ENCODE results near the gene KCNH6. TPM values are rescaled to one million over a fixed set of nuclear protein-coding genes. Genes with fewer than 3 reads are reported as not detected.
A peak's percentile ranks its signal among the peaks of the same experiment; 100 is the strongest.

KCNH6 gene
- total and polyA plus RNA-seq, 4 donors: 0.09 TPM; not detected in 3

DNA sequence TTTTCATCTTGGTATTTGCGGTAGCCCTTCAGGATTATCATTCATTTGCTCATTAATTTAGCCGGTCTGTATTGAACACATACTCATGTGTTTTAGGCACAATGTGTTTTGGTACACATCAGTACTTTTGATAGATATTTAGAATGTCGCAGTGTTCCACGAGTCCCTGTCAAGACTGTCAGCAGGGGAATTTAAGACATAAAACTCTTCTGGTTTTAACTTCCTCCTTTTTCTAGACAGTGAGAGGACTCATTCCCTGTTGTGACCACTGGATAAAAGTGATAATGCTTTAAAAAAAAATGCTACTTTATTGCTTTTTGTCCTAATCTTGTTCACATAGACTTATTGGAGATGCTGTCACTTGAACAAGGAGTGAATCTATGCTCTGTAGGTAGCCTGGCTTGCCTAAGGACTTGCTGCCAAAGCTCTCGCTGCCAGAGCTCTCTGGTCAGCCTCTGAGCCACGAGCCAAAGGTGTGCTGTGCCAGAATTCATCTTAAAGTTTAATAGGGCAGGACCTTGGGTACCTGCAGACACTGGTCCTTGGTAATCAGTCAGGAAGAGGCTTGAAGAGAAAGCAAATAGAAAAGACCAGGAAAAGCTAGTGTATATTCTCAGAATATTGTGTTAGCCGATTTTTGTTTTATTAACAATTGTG is 32.5 kb downstream of the KCNH6 start:
- no peaks in the 10 kb centered on the region for H3K9me3 ChIP-seq (ENCODE audit: control insufficient read depth in 4 of 4, low read length in 3 of 4)
- H3K4me1 ChIP-seq (ENCODE audit: control insufficient read depth in 4 of 4, insufficient read depth in 4 of 4, low read length in 3 of 4): peaks cover 7 to 41% (median 21%) of the 10 kb centered on the region in 4 donors

DNA sequence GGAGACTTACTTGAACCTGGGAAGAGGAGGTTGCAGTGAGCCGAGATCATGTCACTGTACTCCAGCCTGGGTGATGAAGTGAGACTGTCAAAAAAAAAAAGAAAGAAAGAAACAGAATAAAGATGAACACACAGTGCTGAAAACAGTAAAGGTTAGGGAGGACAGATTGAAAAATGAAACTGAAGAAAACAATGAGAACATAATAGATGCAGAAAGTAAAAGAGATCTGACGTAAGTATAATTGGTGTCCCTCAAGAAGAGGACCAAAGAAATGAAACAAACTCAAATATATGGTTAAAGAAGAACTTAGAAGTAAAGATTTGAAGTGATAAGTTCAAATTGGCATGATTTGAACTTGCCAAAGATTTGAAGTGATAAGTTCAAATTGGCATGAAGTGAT is 34.3 kb downstream of the KCNH6 start:
- H3K9me3 ChIP-seq (ENCODE audit: control insufficient read depth in 4 of 4, low read length in 3 of 4): no peaks in the 10 kb centered on the region
- WGBS: 99% methylated on average over 2 of the region's 2 CpGs

More for the DNA sequence above, 32.5 kb downstream of the KCNH6 start:
- H3K4me3 ChIP-seq (ENCODE audit: low read depth in 1 of 3, low read length in 3 of 3): no peak overlapping the region
- H3K36me3 ChIP-seq (ENCODE audit: control insufficient read depth in 4 of 4, insufficient read depth in 3 of 4, low read depth in 1 of 4, low read length in 3 of 4): no peaks in the 10 kb centered on the region
- H3K27ac ChIP-seq (ENCODE audit: low read depth in 1 of 2, low read length in 2 of 2): no peak overlapping the region
- 62% methylated on average over 7 of the region's 7 CpGs for WGBS
- no peak for DNase-seq (ENCODE audit: low spot score)
- H3K9ac ChIP-seq (ENCODE audit: low read depth in 1 of 2, low read length in 2 of 2): no peak overlapping the region
- TF ChIP-seq RXRA (IDR thresholded peaks at IDR 0.05): peak in 1 of 2 donors; percentile 24
- TF ChIP-seq, protein P1, sequence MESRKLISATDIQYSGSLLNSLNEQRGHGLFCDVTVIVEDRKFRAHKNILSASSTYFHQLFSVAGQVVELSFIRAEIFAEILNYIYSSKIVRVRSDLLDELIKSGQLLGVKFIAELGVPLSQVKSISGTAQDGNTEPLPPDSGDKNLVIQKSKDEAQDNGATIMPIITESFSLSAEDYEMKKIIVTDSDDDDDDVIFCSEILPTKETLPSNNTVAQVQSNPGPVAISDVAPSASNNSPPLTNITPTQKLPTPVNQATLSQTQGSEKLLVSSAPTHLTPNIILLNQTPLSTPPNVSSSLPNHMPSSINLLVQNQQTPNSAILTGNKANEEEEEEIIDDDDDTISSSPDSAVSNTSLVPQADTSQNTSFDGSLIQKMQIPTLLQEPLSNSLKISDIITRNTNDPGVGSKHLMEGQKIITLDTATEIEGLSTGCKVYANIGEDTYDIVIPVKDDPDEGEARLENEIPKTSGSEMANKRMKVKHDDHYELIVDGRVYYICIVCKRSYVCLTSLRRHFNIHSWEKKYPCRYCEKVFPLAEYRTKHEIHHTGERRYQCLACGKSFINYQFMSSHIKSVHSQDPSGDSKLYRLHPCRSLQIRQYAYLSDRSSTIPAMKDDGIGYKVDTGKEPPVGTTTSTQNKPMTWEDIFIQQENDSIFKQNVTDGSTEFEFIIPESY (IDR thresholded peaks at IDR 0.05): no peak
- TF ChIP-seq HNF4A (conservative IDR thresholded peaks at IDR 0.05): peak in 1 of 2 donors; percentile 32
- no peaks in the 10 kb centered on the region for H3K27me3 ChIP-seq (ENCODE audit: control insufficient read depth in 4 of 4, insufficient read depth in 4 of 4, low read length in 3 of 4)

More for the DNA sequence above, 34.3 kb downstream of the KCNH6 start:
- no peak overlapping the region for H3K9ac ChIP-seq (ENCODE audit: low read depth in 1 of 2, low read length in 2 of 2)
- H3K4me3 ChIP-seq (ENCODE audit: low read depth in 1 of 3, low read length in 3 of 3): no peak overlapping the region
- peaks cover 1 to 26% (median 10%) of the 10 kb centered on the region in 4 donors for H3K4me1 ChIP-seq (ENCODE audit: control insufficient read depth in 4 of 4, insufficient read depth in 4 of 4, low read length in 3 of 4)
- TF ChIP-seq FOXA2 (IDR thresholded peaks at IDR 0.05) (no peak), HNF4A (conservative IDR thresholded peaks at IDR 0.05) (no peak), HNF4G (IDR thresholded peaks at IDR 0.05) (no peak), NR2F2 (IDR thresholded peaks at IDR 0.05) (no peak), RAD21 (IDR thresholded peaks at IDR 0.05) (no peak), SP1 (IDR thresholded peaks at IDR 0.05) (no peak), JUND (IDR thresholded peaks at IDR 0.05) (no peak), EGR1 (IDR thresholded peaks at IDR 0.05; ENCODE audit: low read depth in 2 of 2) (no peak)
- TF ChIP-seq, protein P2, sequence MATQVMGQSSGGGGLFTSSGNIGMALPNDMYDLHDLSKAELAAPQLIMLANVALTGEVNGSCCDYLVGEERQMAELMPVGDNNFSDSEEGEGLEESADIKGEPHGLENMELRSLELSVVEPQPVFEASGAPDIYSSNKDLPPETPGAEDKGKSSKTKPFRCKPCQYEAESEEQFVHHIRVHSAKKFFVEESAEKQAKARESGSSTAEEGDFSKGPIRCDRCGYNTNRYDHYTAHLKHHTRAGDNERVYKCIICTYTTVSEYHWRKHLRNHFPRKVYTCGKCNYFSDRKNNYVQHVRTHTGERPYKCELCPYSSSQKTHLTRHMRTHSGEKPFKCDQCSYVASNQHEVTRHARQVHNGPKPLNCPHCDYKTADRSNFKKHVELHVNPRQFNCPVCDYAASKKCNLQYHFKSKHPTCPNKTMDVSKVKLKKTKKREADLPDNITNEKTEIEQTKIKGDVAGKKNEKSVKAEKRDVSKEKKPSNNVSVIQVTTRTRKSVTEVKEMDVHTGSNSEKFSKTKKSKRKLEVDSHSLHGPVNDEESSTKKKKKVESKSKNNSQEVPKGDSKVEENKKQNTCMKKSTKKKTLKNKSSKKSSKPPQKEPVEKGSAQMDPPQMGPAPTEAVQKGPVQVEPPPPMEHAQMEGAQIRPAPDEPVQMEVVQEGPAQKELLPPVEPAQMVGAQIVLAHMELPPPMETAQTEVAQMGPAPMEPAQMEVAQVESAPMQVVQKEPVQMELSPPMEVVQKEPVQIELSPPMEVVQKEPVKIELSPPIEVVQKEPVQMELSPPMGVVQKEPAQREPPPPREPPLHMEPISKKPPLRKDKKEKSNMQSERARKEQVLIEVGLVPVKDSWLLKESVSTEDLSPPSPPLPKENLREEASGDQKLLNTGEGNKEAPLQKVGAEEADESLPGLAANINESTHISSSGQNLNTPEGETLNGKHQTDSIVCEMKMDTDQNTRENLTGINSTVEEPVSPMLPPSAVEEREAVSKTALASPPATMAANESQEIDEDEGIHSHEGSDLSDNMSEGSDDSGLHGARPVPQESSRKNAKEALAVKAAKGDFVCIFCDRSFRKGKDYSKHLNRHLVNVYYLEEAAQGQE (IDR thresholded peaks at IDR 0.05): no peak
- TF ChIP-seq, protein P1 (IDR thresholded peaks at IDR 0.05): no peak
- H3K27me3 ChIP-seq (ENCODE audit: control insufficient read depth in 4 of 4, insufficient read depth in 4 of 4, low read length in 3 of 4): no peaks in the 10 kb centered on the region
- no peak for DNase-seq (ENCODE audit: low spot score)
- H3K27ac ChIP-seq (ENCODE audit: low read depth in 1 of 2, low read length in 2 of 2): no peak overlapping the region
- H3K36me3 ChIP-seq (ENCODE audit: control insufficient read depth in 4 of 4, insufficient read depth in 3 of 4, low read depth in 1 of 4, low read length in 3 of 4): no peaks in the 10 kb centered on the region
